ENCODE results near the gene BCL2A1.

DNA sequence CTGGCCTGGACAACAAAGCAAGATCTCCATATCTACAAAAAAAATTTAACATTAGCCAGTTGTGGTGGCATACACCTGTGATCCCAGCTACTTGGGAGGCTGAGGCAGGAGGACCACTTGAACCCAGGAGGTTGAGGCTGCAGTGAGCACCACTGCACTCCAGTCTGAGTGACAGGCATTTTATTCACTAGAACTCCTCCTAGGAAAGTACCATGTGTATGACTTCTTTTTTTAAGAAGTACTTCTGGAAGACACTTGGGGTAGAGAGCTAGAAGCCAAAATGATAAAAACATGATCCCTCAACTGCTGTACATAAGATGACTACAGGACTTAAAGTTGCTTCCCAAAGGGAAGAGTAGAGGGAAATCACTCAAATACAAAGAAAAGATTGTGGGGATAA is 24.0 kb downstream of the BCL2A1 start:
- no peak for TF ChIP-seq TCF3 (IDR thresholded peaks at IDR 0.05; ENCODE audit: borderline replicate concordance, insufficient read depth, low read depth, low read length)
- TF ChIP-seq TCF7 (IDR thresholded peaks at IDR 0.05; ENCODE audit: borderline replicate concordance), result no peak
- no peak for TF ChIP-seq POLR2A (IDR thresholded peaks at IDR 0.05; ENCODE audit: low read depth, low read length)
- TF ChIP-seq REST (IDR thresholded peaks at IDR 0.05; ENCODE audit: low read depth, low read length), result no peak
- no peak for TF ChIP-seq NR2F1 (conservative IDR thresholded peaks at IDR 0.05)
- TF ChIP-seq, protein P1, sequence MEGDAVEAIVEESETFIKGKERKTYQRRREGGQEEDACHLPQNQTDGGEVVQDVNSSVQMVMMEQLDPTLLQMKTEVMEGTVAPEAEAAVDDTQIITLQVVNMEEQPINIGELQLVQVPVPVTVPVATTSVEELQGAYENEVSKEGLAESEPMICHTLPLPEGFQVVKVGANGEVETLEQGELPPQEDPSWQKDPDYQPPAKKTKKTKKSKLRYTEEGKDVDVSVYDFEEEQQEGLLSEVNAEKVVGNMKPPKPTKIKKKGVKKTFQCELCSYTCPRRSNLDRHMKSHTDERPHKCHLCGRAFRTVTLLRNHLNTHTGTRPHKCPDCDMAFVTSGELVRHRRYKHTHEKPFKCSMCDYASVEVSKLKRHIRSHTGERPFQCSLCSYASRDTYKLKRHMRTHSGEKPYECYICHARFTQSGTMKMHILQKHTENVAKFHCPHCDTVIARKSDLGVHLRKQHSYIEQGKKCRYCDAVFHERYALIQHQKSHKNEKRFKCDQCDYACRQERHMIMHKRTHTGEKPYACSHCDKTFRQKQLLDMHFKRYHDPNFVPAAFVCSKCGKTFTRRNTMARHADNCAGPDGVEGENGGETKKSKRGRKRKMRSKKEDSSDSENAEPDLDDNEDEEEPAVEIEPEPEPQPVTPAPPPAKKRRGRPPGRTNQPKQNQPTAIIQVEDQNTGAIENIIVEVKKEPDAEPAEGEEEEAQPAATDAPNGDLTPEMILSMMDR (IDR thresholded peaks at IDR 0.05 in 2 of 3, conservative IDR thresholded peaks at IDR 0.05 in 1 of 3; ENCODE audit: control insufficient read depth in 2 of 3, extremely low read depth in 1 of 3, insufficient read depth in 1 of 3, low read depth in 3 of 3, low read length in 3 of 3), result no peak
- TF ChIP-seq NR2C2 (IDR thresholded peaks at IDR 0.05; ENCODE audit: borderline replicate concordance, control insufficient read depth, insufficient read length, low read depth), result no peak
- no peak for TF ChIP-seq YY1 (IDR thresholded peaks at IDR 0.05; ENCODE audit: low read depth, low read length)

Data from GM12878 (cell line).